ENCODE results near the gene EFNA3.

- TF ChIP-seq CTCF (IDR thresholded peaks at IDR 0.05) = no peak
- no peak for TF ChIP-seq POLR2A (IDR thresholded peaks at IDR 0.05)
- TF ChIP-seq POLR2AphosphoS5 (IDR thresholded peaks at IDR 0.05) = no peak
Observed at GRCh38 chr1:155043301-155043702, 35.3 kb upstream of the EFNA3 start.

Data from suprapubic skin (tissue), 4 donors.